ENCODE results near the gene FBXO28. TPM values are rescaled to one million over a fixed set of nuclear protein-coding genes. Genes with fewer than 3 reads are reported as not detected.
A peak's percentile ranks its signal among the peaks of the same experiment; 100 is the strongest.
"Not testable (repeated sequence)": the region's sequence is repeated elsewhere in the genome, so short reads cannot be mapped to it uniquely, and the experiment has no call there.

Gene FBXO28
- total RNA-seq, 4 donors from 2014 or later: 10.5 to 49.1 (median 21.8) TPM

DNA sequence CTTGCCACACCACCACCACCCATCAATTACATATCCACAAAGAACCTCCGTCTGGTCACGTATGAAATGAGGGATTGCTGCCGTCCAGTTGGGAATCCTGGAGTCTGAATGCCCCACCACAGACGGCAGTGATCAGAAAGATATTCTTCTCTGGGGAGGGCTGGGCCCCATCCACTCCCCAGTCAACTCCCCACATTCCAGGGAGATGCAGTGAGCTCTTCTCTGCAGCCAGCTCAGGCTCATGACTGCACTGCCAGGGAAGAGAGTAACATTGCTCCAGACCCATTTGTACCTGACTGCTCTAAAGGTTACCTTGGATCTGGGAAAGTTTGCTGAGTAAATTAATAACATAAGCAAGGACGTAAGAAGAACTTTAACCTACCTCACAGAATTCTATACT lies 87.5 kb downstream of the FBXO28 start:
- intact Hi-C loops (cut with DNase I; ENCODE audit: low total_unique reads): no loop called here
- Histone ChIP-seq H3K27ac (no peak overlapping the region), H3K36me3 (no peaks in the 10 kb centered on the region), H3K4me1 (no peaks in the 10 kb centered on the region), H3K27me3 (no peaks in the 10 kb centered on the region), H3K9me3 (no peaks in the 10 kb centered on the region), H3K4me3 (no peak overlapping the region)
- TF ChIP-seq, protein P1, sequence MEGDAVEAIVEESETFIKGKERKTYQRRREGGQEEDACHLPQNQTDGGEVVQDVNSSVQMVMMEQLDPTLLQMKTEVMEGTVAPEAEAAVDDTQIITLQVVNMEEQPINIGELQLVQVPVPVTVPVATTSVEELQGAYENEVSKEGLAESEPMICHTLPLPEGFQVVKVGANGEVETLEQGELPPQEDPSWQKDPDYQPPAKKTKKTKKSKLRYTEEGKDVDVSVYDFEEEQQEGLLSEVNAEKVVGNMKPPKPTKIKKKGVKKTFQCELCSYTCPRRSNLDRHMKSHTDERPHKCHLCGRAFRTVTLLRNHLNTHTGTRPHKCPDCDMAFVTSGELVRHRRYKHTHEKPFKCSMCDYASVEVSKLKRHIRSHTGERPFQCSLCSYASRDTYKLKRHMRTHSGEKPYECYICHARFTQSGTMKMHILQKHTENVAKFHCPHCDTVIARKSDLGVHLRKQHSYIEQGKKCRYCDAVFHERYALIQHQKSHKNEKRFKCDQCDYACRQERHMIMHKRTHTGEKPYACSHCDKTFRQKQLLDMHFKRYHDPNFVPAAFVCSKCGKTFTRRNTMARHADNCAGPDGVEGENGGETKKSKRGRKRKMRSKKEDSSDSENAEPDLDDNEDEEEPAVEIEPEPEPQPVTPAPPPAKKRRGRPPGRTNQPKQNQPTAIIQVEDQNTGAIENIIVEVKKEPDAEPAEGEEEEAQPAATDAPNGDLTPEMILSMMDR (IDR thresholded peaks at IDR 0.05): no peak
- no peak for TF ChIP-seq POLR2A (IDR thresholded peaks at IDR 0.05)
- DNase-seq: no peak

DNA sequence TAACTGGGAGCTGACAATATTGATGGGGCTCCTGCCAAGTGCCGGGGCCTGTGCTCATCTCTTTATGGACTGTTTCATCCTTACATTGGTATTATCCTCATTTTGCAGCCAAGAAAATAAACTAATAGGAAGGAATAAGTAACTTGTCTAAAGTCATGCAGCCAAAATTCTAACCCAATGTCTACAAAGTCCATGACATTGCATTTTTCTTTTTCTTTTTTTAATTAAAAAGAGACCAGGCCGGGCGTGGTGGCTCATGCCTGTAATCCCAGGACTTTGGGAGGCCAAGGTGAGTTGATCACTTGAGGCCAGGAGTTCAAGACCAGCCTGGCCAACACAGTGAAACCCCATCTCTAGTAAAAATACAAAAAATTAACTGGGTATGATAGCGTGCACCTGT lies 87.9 kb downstream of the FBXO28 start:
- Histone ChIP-seq H3K27me3 (no peaks in the 10 kb centered on the region), H3K9me3 (no peaks in the 10 kb centered on the region), H3K4me3 (no peak overlapping the region), H3K36me3 (no peaks in the 10 kb centered on the region), H3K4me1 (no peaks in the 10 kb centered on the region), H3K27ac (no peak overlapping the region)
- intact Hi-C loops (cut with DNase I; ENCODE audit: low total_unique reads): no loop called here
- TF ChIP-seq, protein P1 (IDR thresholded peaks at IDR 0.05): no peak
- no peak for TF ChIP-seq POLR2A (IDR thresholded peaks at IDR 0.05)
- DNase-seq: no peak

DNA sequence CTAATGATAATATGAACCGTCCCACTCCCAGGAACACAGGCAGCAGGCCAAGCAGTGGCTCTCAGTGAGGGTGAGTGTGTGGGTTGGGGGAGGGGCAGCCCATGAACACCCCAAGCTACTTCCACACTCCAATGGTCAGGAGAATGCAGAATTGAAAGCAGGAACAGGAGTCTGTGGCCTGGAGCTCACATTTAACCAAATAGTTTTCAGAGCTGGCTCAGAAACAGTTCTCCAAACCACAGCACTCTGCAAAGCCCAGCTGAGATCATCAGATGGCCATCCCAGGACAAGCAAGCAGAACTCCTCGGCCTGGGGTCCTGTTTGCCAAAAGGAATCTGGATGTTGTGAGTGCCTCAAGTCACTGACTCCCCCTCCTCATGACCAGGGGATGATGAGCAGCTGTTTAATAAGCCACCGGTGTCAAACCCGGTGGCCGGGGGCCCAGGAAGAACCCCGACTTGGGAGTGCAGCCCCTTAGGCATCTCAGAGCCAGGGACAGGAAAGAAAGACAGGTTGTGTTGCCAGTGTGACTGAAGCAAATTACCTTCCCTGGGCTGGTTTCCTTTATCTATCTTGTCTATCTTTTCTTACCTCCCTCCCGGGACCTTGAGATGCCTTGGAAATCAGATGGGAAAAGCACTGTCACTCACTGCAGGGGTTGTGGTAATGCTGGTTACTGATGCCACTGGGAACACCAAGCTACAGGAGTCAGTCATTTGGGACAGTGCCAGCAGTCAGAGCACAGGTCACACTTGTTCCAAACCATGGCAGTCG lies 89.5 kb downstream of the FBXO28 start:
- Histone ChIP-seq H3K27ac (no peak overlapping the region), H3K4me1 (no peaks in the 10 kb centered on the region), H3K4me3 (no peak overlapping the region), H3K36me3 (no peaks in the 10 kb centered on the region), H3K27me3 (no peaks in the 10 kb centered on the region), H3K9me3 (no peaks in the 10 kb centered on the region)
- TF ChIP-seq, protein P1 (IDR thresholded peaks at IDR 0.05): no peak
- no peak for TF ChIP-seq POLR2A (IDR thresholded peaks at IDR 0.05)
- DNase-seq: no peak
- intact Hi-C loops (cut with DNase I; ENCODE audit: low total_unique reads): no loop called here

DNA sequence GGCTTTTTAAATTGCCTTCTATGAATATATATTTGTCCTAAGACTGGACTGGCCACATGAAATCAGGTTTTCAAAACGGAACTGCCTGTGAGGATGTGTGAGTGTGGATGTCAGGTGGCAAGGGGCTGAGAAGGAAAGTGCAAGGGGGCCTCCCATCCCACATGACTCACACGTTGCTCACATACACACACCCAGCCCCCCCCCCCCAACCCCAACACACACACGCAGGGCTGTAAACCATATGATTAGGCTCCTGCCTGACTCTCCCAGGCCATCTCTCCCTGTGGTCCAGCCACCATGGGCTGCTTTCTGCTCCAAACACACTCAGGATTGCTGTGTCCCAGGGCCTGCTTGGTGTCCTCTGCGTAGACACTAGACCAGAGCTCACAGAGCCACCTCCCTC lies 91.5 kb downstream of the FBXO28 start:
- TF ChIP-seq, protein P1 (IDR thresholded peaks at IDR 0.05): no peak
- no peak for TF ChIP-seq POLR2A (IDR thresholded peaks at IDR 0.05)
- no peak overlapping the region for H3K4me3 ChIP-seq
- no peaks in the 10 kb centered on the region for H3K27me3 ChIP-seq
- no peak for DNase-seq
- H3K27ac ChIP-seq: peak overlapping the region in 1 of 2 donors; percentile 37
- H3K9me3 ChIP-seq: no peaks in the 10 kb centered on the region
- intact Hi-C loops (cut with DNase I; ENCODE audit: low total_unique reads): no loop called here
- H3K4me1 ChIP-seq: no peaks in the 10 kb centered on the region
- no peaks in the 10 kb centered on the region for H3K36me3 ChIP-seq

DNA sequence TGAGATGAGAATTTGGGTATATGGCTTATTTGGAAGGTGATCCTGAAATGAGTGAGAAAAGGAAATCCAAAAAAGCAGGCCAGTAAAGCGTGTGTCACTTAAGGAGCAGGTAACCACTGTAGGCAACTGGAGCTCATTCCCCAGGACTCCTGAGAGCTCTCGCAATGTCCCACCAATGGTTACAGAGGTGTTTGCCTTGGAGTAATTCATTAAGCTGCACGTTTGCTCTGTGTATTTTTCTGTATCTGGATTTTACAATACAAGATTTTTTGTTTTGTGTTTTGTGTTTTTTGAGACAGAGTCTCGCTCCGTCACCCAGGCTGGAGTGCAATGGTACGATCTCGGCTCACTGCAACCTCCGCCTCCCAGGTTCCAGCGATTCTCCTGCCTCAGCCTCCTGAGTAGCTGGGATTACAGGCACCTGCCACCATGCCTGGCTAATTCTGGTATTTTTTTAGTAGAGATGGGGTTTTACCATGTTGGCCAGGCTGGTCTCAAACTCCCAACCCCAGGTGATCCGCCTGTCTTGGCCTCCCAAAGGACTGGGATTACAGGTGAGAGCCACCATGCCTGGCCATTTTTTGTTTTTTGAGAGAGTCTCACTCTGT lies 92.1 kb downstream of the FBXO28 start:
- H3K4me3 ChIP-seq; H3K36me3 ChIP-seq; H3K9me3 ChIP-seq; DNase-seq; intact Hi-C loops (cut with DNase I; ENCODE audit: low total_unique reads); H3K27me3 ChIP-seq; H3K4me1 ChIP-seq: not testable (repeated sequence)
- H3K27ac ChIP-seq: peak overlapping the region in 1 of 2 donors; percentile 37
